IPS-18a (cell line): ENCODE results near the gene DBH.

Experiments used
- H3K27ac ChIP-seq: one replicate; pipeline ENCODE4 v1.5.1; 2013; ENCODE audit warnings: low read length
- H3K27me3 ChIP-seq: one replicate; pipeline ENCODE4 v1.6.1; 2013; ENCODE audit warnings: mild to moderate bottlenecking, low read length; ENCODE audit not compliant: control insufficient read depth, insufficient read depth
- H3K36me3 ChIP-seq: one replicate; pipeline ENCODE4 v1.6.1; 2013; ENCODE audit warnings: low read depth, low read length; ENCODE audit not compliant: control insufficient read depth
- H3K4me1 ChIP-seq: one replicate; pipeline ENCODE4 v1.6.1; 2013; ENCODE audit warnings: low read depth, low read length; ENCODE audit not compliant: control insufficient read depth
- H3K4me3 ChIP-seq: one replicate; pipeline ENCODE4 v1.5.1; 2013; ENCODE audit warnings: low read length
- H3K9ac ChIP-seq: one replicate; pipeline ENCODE4 v1.6.1; 2013; ENCODE audit warnings: mild to moderate bottlenecking, low read length, moderate library complexity
- H3K9me3 ChIP-seq: one replicate; pipeline ENCODE4 v1.6.1; 2013; ENCODE audit warnings: low read depth, low read length; ENCODE audit not compliant: control insufficient read depth

Gene DBH

GRCh38 chr9:133629221-133630110 lies 6.7 kb upstream of the DBH start:
- Histone ChIP-seq H3K9me3 (no peaks in the 10 kb centered on the region), H3K36me3 (no peaks in the 10 kb centered on the region), H3K4me1 (peaks cover 11% of the 10 kb centered on the region), H3K27me3 (no peaks in the 10 kb centered on the region), H3K4me3 (no peak overlapping the region), H3K9ac (no peak overlapping the region), H3K27ac (no peak overlapping the region)

DNA sequence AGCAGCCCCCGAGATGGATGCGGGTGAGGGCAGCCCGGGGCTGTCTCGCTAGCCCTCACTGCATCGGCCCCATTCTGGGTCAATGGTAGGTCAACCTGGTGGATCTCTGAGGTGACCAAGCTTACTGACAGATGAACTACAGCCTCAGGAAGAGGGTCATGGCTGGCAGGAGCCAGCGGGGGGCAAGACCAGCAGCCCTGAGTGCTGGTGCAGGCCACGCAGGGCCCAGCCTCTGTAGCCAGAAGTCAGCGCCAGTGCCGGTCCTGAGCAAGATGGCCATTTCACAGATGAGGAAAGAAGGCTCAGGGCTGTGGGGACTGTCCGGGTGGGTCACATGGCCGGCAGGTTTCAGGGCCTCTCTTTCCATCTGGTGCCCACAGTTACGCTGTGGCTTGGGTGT lies 5.1 kb upstream of the DBH start:
- no peaks in the 10 kb centered on the region for H3K36me3 ChIP-seq
- no peaks in the 10 kb centered on the region for H3K27me3 ChIP-seq

GRCh38 chr9:133632806-133633680 lies 3.1 kb upstream of the DBH start:
- peaks cover 20% of the 10 kb centered on the region for H3K4me1 ChIP-seq
- no peak overlapping the region for H3K4me3 ChIP-seq
- H3K9ac ChIP-seq, result no peak overlapping the region
- no peaks in the 10 kb centered on the region for H3K36me3 ChIP-seq
- H3K9me3 ChIP-seq, result no peaks in the 10 kb centered on the region
- no peak overlapping the region for H3K27ac ChIP-seq
- no peaks in the 10 kb centered on the region for H3K27me3 ChIP-seq

More for the DNA sequence above, 5.1 kb upstream of the DBH start:
- no peak overlapping the region for H3K27ac ChIP-seq
- no peak overlapping the region for H3K4me3 ChIP-seq
- no peaks in the 10 kb centered on the region for H3K9me3 ChIP-seq
- no peak overlapping the region for H3K9ac ChIP-seq
- H3K4me1 ChIP-seq, result peaks cover 11% of the 10 kb centered on the region

DNA sequence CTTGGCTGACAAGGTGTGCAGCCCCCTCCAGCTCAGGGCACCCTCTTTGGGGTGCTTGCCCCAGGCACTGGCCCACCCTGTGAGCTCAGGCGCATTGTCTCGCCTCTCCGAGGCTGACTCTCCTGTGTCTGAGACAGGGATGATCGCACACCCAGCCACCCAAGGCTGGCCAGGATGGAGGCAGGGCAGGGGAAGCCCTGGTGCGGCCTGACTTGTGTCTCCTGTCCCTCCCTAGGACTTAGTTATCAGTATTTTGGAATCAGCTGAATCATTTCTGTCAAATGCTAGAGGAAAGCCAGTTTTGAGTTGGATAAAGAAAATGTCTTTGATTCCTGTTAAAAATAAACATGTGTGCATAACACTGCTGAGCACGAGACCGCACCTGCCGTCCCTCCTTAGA lies 2.5 kb upstream of the DBH start:
- Histone ChIP-seq H3K9ac (no peak overlapping the region), H3K4me3 (no peak overlapping the region), H3K27ac (no peak overlapping the region), H3K4me1 (peaks cover 25% of the 10 kb centered on the region), H3K9me3 (no peaks in the 10 kb centered on the region), H3K36me3 (no peaks in the 10 kb centered on the region), H3K27me3 (no peaks in the 10 kb centered on the region)

GRCh38 chr9:133634081-133634691 lies 2.0 kb upstream of the DBH start:
- H3K9ac ChIP-seq, result no peak overlapping the region
- peaks cover 25% of the 10 kb centered on the region for H3K4me1 ChIP-seq
- no peaks in the 10 kb centered on the region for H3K36me3 ChIP-seq
- no peaks in the 10 kb centered on the region for H3K27me3 ChIP-seq
- no peak overlapping the region for H3K27ac ChIP-seq
- no peak overlapping the region for H3K4me3 ChIP-seq
- H3K9me3 ChIP-seq, result no peaks in the 10 kb centered on the region

DNA sequence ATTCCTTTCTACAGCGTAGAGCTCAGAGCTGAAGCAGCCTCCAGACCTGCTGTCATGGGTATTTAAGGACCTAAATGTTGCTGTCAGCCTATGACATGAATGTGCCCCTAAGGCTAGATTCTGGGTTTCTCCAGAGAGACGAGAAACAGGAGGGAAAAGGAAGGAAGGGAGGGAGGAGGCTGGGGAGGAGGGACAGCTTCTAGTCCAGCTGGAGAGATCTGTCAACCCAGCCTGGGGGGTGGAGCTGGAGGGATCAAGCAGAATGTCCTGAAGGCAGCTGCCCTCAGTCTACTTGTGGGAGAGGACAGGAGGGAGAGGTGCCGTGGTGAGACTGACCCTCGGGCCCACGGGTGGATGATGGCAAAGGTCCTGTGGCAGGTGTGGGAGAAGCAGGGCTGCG lies 1.1 kb upstream of the DBH start:
- Histone ChIP-seq H3K27ac (no peak overlapping the region), H3K9ac (no peak overlapping the region), H3K4me1 (peaks cover 25% of the 10 kb centered on the region), H3K27me3 (no peaks in the 10 kb centered on the region), H3K4me3 (no peak overlapping the region), H3K36me3 (no peaks in the 10 kb centered on the region), H3K9me3 (no peaks in the 10 kb centered on the region)

DNA sequence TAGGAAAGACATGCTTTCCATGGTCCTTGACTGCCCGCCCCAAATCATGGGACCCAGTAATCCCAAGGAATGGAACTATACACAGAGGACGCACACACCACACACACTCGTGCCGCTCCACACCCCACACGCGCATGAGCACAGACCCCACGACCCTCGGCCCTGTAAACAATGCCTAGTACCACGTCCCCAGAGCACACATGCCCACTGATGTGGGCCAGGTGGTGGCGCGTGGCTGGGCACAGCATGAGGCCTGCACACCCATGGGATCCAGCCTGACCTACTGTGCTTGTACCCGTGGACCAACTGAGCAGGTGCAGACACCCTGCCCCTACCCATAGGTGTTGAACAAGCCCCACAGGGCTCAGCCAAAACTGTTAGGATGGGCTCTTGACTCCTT lies 739 bp downstream of the DBH start:
- peaks cover 25% of the 10 kb centered on the region for H3K4me1 ChIP-seq

DNA sequence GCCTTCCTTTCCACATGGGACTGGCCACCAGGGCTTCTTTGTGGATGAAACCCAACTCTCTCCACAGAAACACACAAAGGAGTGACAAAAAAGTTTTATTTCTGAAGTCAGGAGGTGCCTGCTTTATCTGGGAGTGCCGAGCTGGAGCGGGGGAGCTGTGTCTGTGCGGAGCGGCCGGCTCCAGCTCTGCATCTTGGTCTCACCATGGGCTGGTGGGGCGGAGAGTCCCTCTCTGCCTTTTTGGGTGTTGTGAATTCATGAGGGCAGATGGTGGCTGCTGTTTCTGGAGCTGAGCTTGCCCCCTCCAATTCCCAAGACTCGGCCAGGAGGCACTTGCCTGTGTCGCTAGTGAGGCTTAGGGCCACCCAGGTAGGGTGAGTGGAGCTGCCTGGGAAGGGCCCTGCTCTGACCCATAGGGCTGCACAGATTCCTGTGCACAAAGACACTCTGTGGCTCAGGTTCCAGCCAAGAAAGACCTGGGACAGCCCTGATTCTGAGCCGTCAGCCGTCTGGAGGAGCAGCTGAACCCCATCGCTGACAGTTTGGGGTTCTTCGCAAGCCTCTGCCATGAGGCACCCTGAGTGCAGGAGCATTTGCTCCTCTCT lies 1.4 kb downstream of the DBH start:
- no peaks in the 10 kb centered on the region for H3K27me3 ChIP-seq

More for the DNA sequence above, 739 bp downstream of the DBH start:
- Histone ChIP-seq H3K9me3 (no peaks in the 10 kb centered on the region), H3K27ac (no peak overlapping the region), H3K36me3 (no peaks in the 10 kb centered on the region), H3K4me3 (no peak overlapping the region), H3K27me3 (no peaks in the 10 kb centered on the region), H3K9ac (no peak overlapping the region)

DNA sequence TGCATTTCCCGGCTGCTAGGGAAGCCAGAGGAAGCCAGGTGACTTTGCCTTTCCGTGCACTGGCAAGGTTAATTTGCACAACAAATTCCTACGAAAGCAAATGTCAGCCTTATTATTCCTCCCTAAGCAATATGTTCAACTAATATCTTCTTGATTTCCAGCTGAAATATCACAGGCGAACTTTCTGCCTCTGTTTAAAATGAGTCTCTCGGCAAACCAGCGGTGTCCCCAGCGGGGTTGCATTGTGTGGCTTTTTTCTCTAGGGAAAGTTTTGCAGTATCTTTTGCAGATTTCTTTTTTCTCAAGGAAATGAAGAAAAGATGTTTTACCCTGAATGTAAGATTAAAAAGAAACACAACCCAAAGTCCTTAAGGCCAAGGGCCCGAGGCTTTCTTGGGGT lies 1.9 kb downstream of the DBH start:
- H3K27me3 ChIP-seq, result no peaks in the 10 kb centered on the region
- peaks cover 25% of the 10 kb centered on the region for H3K4me1 ChIP-seq
- no peaks in the 10 kb centered on the region for H3K9me3 ChIP-seq

More for the DNA sequence above, 1.4 kb downstream of the DBH start:
- H3K36me3 ChIP-seq, result no peaks in the 10 kb centered on the region
- no peaks in the 10 kb centered on the region for H3K9me3 ChIP-seq
- H3K4me3 ChIP-seq, result peak overlapping the region; percentile 21
- no peak overlapping the region for H3K27ac ChIP-seq
- peaks cover 25% of the 10 kb centered on the region for H3K4me1 ChIP-seq
- H3K9ac ChIP-seq, result no peak overlapping the region

DNA sequence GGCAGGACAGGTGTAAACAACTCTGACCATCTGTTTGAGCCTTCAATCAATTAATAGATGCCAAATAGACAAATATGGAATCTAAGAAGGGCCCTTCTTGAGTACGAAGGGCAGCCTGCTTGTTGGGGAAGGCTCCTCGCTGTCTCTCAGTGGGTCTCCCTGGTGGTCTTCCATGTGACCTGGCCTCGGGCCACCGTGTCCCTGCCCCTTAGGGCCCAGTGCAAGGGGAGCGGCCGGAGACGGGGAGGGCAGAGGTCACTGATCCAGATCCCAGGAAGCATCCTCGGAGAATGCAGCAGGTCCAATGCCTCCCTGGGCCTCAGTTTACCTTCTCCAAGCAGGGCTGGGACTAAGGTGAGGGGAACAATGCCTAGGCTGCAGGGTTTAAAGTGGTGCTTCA lies 2.5 kb downstream of the DBH start:
- no peak overlapping the region for H3K9ac ChIP-seq
- H3K9me3 ChIP-seq, result no peaks in the 10 kb centered on the region
- no peak overlapping the region for H3K27ac ChIP-seq
- H3K4me3 ChIP-seq, result no peak overlapping the region
- no peaks in the 10 kb centered on the region for H3K27me3 ChIP-seq
- H3K36me3 ChIP-seq, result no peaks in the 10 kb centered on the region
- peaks cover 21% of the 10 kb centered on the region for H3K4me1 ChIP-seq

More for the DNA sequence above, 1.9 kb downstream of the DBH start:
- Histone ChIP-seq H3K9ac (no peak overlapping the region), H3K4me3 (peak overlapping the region; percentile 21), H3K27ac (no peak overlapping the region), H3K36me3 (no peaks in the 10 kb centered on the region)

GRCh38 chr9:133639613-133640012 lies 3.5 kb downstream of the DBH start:
- H3K27me3 ChIP-seq, result no peaks in the 10 kb centered on the region
- H3K9ac ChIP-seq, result no peak overlapping the region
- H3K27ac ChIP-seq, result no peak overlapping the region
- H3K9me3 ChIP-seq, result no peaks in the 10 kb centered on the region
- H3K4me1 ChIP-seq, result peaks cover 14% of the 10 kb centered on the region
- no peak overlapping the region for H3K4me3 ChIP-seq
- no peaks in the 10 kb centered on the region for H3K36me3 ChIP-seq
